Thymus (tissue), 11 donors: ENCODE results near the gene ADAM33. TPM values are rescaled to one million over a fixed set of nuclear protein-coding genes. Genes with fewer than 3 reads are reported as not detected.

Source experiments
- DNase-seq, 9 donors: peaks; one replicate each; pipeline ENCODE4 v3.0.0-alpha.2; 2013; ENCODE audit warnings: low spot score in 9 of 9, low read depth in 6 of 9, missing footprints in 1 of 9
- H3K27ac ChIP-seq, 2 donors: one replicate each; pipeline ENCODE4 v1.5.1; 2013; ENCODE audit warnings: control low read depth in 1 of 2, low read depth in 1 of 2, low read length in 1 of 2, mild to moderate bottlenecking in 1 of 2, moderate library complexity in 1 of 2
- H3K27me3 ChIP-seq, 2 donors: one replicate each; pipeline ENCODE4 v1.5.1; 2013; ENCODE audit warnings: low read length in 1 of 2; ENCODE audit not compliant: control insufficient read depth in 2 of 2, insufficient read depth in 1 of 2
- H3K36me3 ChIP-seq, 2 donors: one replicate each; pipeline ENCODE4 v1.5.1; 2013; ENCODE audit warnings: low read length in 1 of 2, mild to moderate bottlenecking in 1 of 2, moderate library complexity in 1 of 2; ENCODE audit not compliant: control insufficient read depth in 2 of 2, insufficient read depth in 2 of 2
- H3K4me1 ChIP-seq, 2 donors: one replicate each; pipeline ENCODE4 v1.5.1; 2013; ENCODE audit warnings: low read length in 2 of 2; ENCODE audit not compliant: control insufficient read depth in 2 of 2, insufficient read depth in 2 of 2
- H3K4me3 ChIP-seq, 2 donors: one replicate each; pipeline ENCODE4 v1.5.1; 2013; ENCODE audit warnings: low read length in 2 of 2, control low read depth in 1 of 2, mild to moderate bottlenecking in 1 of 2
- H3K9me3 ChIP-seq, 2 donors: one replicate each; pipeline ENCODE4 v1.5.1; 2013; ENCODE audit warnings: low read length in 1 of 2, mild to moderate bottlenecking in 1 of 2; ENCODE audit not compliant: control insufficient read depth in 2 of 2, insufficient read depth in 1 of 2
- WGBS: extraction: QIAGEN DNeasy Blood & Tissue Kit; methylation state at CpG from one replicate; pipeline ENCODE4 v1.1.7; 2013; 5-methylcytosine and 5-hydroxymethylcytosine counted together
- polyA plus RNA-seq: library from polyadenylated mRNA; stranded (reverse); fragments of 200-250 nt; gene quantifications from one replicate; pipeline ENCODE4 v1.2.3, GENCODE V29; 2013
- total RNA-seq: library from RNA; stranded (reverse); fragments of 120-200 nt; gene quantifications from one replicate; pipeline ENCODE4 v1.2.4, GENCODE V29; 2013
- donor health status: healthy.

Gene ADAM33
- total and polyA plus RNA-seq, 2 donors: 0.90 to 3.6 TPM

DNA sequence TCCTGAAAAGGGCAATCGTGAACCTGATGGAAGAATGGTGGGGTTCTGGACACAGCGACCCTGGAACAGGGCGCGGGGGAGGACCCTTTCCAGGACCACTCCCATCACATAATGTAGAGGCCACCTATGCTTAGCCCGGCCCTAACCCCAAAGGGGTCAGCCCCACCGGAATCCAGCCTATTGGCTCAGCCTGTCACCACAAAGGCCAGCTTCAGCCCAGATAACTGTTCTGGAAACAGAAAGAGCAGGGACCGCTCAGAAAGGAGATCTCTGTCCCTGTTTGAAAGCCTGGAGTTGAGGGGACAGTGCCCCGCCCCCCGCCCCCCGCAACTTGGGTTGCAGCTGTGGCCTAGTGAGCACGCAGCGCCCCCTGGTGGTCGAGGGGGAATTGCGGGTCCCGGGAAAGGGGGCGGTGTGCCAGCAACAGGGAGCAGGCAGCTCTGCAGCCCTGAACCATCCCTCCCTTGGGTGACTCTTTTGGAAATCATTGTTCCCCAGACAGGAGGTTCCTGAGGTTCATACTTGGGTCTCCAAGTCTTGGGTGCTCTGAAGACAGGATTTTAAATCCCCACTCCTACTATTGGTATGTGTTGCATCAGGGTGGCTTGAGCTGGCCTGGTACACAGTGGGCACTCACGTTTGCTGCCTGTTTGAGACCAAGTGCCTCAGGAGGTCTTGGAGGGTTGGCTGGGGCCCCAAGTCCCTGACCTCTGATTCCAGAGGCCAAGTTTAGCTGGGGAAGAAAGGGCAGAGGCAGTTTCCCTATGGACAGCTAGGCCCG, 29.1 kb upstream of the ADAM33 start:
- WGBS: 39% methylated on average over 18 of the region's 18 CpGs
- H3K36me3 ChIP-seq: no peaks in the 10 kb centered on the region
- no peak overlapping the region for H3K4me3 ChIP-seq
- H3K27ac ChIP-seq: no peak overlapping the region
- peaks cover 0 to 4% of the 10 kb centered on the region in 2 donors for H3K4me1 ChIP-seq
- H3K27me3 ChIP-seq: peaks cover 0 to 8% of the 10 kb centered on the region in 2 donors
- H3K9me3 ChIP-seq: no peaks in the 10 kb centered on the region
- DNase-seq: peak; percentile 29 to 77 (median 53)

DNA sequence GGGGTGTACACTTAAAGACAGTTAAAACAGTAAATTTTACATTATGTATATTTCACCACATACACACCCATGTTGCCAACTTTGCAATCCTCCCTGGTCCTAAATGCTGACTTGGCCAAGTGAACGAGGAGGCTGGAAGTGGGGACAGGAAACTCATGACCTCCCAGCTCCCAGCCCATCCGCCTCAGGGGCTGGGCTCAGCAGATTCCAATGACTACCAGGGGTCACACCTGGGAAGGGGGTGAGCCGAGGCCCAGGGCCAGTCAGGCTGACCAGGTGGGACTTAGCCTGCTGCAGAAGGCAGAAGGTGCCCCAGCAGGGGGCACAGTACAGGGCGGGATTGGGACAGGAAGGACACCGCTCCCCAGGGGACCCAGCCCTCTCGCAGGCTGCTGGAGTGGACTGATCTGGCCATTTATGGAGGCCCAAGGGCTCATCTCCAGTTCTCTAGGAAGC, 28.2 kb upstream of the ADAM33 start:
- DNase-seq: no peak
- H3K27me3 ChIP-seq: peaks cover 0 to 8% of the 10 kb centered on the region in 2 donors
- H3K4me1 ChIP-seq: peaks cover 0 to 4% of the 10 kb centered on the region in 2 donors
- no peak overlapping the region for H3K27ac ChIP-seq
- H3K9me3 ChIP-seq: no peaks in the 10 kb centered on the region
- H3K4me3 ChIP-seq: no peak overlapping the region
- no peaks in the 10 kb centered on the region for H3K36me3 ChIP-seq
- WGBS: 70% methylated on average over 6 of the region's 6 CpGs

DNA sequence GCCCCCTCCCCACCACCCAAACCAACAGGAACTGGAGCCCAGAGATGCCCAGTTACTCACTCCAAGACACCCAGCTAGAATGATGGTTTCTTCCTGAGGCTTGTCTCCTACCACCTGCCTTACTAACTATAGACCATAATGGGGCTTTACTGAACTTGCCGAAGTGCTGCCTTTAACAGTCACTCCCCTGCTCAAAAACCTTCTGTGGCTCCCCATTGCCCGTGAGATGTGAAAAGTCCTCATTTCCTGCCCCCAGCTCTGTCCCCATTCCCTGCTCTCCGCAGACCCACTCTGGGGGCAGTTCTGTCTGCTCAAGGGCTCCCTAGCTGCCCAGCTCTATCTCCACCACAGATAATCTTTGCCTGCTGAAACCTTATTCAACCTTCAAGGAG, 25.7 kb upstream of the ADAM33 start:
- DNase-seq: no peak
- Histone ChIP-seq H3K4me3 (no peak overlapping the region), H3K9me3 (no peaks in the 10 kb centered on the region), H3K4me1 (peaks cover 0 to 4% of the 10 kb centered on the region in 2 donors), H3K27ac (no peak overlapping the region), H3K27me3 (peaks cover 0 to 5% of the 10 kb centered on the region in 2 donors), H3K36me3 (no peaks in the 10 kb centered on the region)
- WGBS: 94% methylated on average over 3 of the region's 3 CpGs

DNA sequence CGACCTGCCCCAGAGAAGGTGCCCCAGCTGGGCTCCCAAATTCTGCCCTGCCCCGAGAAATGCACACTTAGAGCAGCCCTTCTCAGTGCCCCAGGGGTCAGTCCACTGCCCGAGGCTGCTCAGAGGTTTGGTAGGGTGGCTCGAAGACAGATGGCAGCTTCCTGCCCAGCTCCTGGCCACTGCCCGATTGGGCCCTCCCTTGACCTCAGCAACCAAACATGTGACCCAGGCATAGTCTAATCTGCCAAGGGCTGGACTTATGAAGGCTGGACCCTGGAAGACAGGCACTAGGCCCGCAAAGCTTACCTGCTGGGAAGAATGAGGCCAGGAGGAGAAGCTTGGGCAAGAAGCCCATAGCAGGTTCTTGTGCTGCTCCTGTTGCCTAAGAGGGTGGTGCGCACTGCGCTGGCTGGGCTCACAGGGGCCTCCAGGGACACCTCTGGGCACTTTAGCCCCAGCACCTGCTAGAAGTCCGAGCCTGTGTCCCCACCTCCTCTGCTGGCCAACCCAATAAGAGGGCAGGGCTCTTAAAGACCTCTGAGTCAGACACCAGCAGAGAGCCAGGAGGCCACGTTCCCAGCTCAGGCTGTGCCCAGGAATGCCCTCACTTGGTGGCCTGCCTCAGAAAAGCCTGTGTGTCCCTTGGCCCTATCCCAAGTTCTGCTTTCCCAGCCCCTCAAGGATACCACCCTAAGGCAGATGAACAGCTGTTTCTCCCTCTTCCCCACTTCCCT, 25.1 kb upstream of the ADAM33 start:
- H3K27ac ChIP-seq: no peak overlapping the region

DNA sequence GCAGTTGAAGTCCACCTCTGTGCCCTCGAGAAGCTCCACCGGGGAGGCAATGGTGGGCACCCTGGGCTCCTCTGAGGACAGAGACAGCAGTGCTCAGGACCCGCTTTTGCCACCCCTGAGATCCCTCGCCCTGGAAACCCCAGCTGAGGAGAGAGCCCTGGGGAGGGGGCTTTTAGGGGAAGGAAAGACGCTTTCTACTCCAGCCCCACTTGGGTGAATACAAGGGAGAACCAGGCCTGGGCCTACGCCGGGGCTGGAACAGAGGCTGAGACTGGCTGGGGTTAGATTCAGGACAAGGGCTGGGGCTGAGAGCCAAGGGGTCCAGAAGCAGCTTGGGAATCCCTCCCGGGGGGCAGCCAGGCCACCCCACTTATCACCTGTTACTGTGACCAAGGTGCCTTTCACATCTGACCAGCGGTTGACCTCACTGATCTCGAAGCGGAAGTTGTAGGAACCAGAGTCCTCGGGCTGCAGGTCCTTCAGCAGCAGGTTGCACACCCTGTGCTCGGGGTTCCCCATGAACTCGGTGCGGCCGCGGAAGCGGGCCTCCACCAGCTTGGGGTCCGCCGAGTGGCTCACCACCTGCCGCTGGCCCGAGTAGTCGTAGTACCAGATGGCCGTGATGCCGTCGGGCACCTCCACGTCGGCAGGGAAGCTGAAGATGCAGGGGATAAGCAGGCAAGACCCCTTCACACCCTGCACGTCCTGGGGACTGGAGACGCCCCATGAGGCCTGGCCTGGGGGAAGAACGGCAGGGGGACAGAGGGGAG, 24.3 kb upstream of the ADAM33 start:
- 97% methylated on average over 31 of the region's 31 CpGs for WGBS
- Histone ChIP-seq H3K4me1 (peaks cover 0 to 4% of the 10 kb centered on the region in 2 donors), H3K4me3 (no peak overlapping the region), H3K9me3 (no peaks in the 10 kb centered on the region), H3K27ac (no peak overlapping the region), H3K36me3 (no peaks in the 10 kb centered on the region), H3K27me3 (peaks cover 0 to 2% of the 10 kb centered on the region in 2 donors)
- no peak for DNase-seq

More for the DNA sequence above, 25.1 kb upstream of the ADAM33 start:
- H3K4me3 ChIP-seq: no peak overlapping the region
- no peaks in the 10 kb centered on the region for H3K9me3 ChIP-seq
- H3K27me3 ChIP-seq: peaks cover 0 to 2% of the 10 kb centered on the region in 2 donors
- no peak for DNase-seq
- no peaks in the 10 kb centered on the region for H3K36me3 ChIP-seq
- WGBS: 94% methylated on average over 10 of the region's 10 CpGs
- H3K4me1 ChIP-seq: peaks cover 0 to 4% of the 10 kb centered on the region in 2 donors

DNA sequence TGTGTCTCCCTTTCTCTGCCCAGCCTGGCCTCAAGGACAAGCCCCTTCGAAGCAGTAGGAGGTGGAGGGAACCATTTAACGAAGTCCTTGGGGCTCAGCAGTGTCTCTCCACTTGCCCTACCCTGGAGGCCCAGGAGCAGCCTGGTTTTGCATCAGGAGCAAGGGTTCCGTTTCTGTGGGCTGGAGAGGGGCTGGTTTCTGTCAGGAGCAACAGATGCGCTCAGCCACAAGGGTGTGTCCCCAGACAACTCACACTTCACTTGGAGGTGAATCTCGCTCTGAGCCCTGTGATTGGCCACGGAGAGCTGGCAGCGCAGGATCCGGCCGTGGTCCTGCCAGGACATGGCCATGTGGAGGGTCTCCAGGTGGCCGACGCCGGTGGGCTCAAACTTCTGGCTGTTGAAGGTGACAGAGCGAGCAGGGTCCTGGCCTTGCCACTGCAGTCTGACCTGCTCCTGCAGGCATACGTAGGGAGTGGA, 23.7 kb upstream of the ADAM33 start:
- Histone ChIP-seq H3K36me3 (no peaks in the 10 kb centered on the region), H3K4me3 (no peak overlapping the region), H3K27ac (no peak overlapping the region), H3K9me3 (no peaks in the 10 kb centered on the region), H3K27me3 (peaks cover 0 to 2% of the 10 kb centered on the region in 2 donors), H3K4me1 (peaks cover 0 to under 1% of the 10 kb centered on the region in 2 donors)
- 87% methylated on average over 14 of the region's 14 CpGs for WGBS
- no peak for DNase-seq

DNA sequence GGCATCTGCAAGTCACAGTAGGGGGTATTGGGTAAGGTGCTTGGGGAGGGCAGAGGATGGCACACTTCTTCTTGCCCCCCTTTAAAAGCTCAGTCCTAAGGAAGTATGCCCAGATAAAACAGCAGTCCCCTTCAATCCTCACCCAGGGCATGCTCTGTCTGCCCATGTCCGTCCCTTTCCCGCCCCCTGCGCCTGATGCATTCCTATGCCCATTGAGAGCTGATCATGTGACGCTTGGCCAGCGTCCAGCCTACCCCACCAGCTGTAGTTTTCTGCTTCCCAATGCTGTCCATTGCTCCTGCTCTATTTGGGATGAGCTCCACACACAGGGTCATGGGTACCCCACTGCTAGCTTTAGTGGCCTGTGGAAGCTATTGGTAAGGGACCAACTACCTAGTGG, 22.3 kb upstream of the ADAM33 start:
- Histone ChIP-seq H3K27me3 (no peaks in the 10 kb centered on the region), H3K27ac (no peak overlapping the region), H3K9me3 (no peaks in the 10 kb centered on the region), H3K4me3 (no peak overlapping the region), H3K36me3 (no peaks in the 10 kb centered on the region), H3K4me1 (no peaks in the 10 kb centered on the region)
- no peak for DNase-seq
- WGBS: 92% methylated on average over 5 of the region's 5 CpGs

DNA sequence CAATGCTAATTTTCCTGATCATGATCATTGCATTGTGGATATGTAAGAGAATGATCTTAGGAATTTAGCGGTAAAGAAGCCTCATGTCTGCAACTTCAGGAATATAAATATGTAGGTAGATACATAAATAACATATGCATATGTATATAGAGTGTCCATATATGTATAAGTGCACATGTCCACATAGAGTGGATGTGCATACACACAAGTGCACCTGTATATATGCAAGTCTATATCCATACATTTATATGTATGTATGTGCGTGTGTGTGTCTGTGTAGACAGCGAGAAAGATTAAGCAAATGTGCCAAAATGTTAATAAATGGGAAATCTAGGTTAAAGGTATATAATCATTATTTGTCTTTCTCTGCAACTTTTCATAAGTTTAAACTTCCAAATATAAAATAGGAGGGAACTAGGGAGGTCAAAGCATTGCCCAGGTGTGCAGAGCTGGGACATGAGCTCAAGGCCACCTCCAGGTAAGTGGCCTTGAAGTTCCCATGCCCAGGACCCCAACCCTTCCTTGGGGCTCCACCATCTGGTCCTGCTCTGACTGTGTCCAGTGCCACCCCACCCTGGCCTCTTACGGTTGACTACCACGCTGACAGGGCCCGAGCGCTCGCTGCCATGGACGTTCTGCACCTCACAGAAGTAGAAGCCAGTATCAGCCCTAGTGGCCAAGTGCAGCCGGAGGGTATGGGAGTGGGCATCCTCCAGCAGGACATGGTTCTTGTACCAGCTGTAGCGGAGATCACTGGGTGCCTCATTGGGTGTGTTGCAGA, 21.0 kb upstream of the ADAM33 start:
- Histone ChIP-seq H3K4me1 (no peaks in the 10 kb centered on the region), H3K4me3 (no peak overlapping the region), H3K27me3 (no peaks in the 10 kb centered on the region), H3K9me3 (no peaks in the 10 kb centered on the region), H3K36me3 (no peaks in the 10 kb centered on the region), H3K27ac (no peak overlapping the region)
- 98% methylated on average over 11 of the region's 11 CpGs for WGBS
- DNase-seq: no peak
